Lung microvascular endothelial cell (primary cell): ENCODE measurements around the gene MRPL42. TPM values are rescaled to one million over a fixed set of nuclear protein-coding genes. Genes with fewer than 3 reads are reported as not detected.
"Not testable (repeated sequence)": the region's sequence is repeated elsewhere in the genome, so short reads cannot be mapped to it uniquely, and the experiment has no call there.

Experiments
- DNase-seq, 2 donors: peaks; one replicate each; pipeline versions ENCODE4 v3.0.0 to v3.0.0-alpha.2; 2010; ENCODE audit warnings: low read depth in 2 of 2
- total RNA-seq: library from RNA; depleted of rRNA; stranded (reverse); fragments of >200 nt; gene quantifications from 2 replicates; pipeline ENCODE4 v1.2.1, GENCODE V29; 2014

Gene MRPL42
- total RNA-seq, 1 donor from 2014 or later = 37.9 TPM

DNA sequence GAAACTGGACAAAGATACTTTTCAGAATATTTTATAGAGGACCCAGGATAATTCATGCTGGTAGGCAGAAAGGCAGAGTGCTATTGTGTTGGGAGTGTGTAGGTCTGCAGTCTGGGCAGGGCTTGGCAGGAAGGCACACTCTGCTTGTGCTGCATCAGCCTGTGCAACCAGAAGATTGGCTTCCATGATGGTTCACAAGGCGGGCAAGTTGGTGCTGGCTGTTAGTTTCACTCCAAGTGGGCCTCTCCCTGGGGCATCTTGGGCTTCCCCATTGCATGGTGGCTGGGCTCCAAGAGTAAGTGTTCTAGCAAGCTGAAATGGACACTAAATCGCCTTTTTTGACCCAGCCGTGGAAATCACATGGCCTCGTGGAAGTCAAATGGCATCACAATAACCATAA is 23.7 kb upstream of the MRPL42 start:
- DNase-seq = no peak

DNA sequence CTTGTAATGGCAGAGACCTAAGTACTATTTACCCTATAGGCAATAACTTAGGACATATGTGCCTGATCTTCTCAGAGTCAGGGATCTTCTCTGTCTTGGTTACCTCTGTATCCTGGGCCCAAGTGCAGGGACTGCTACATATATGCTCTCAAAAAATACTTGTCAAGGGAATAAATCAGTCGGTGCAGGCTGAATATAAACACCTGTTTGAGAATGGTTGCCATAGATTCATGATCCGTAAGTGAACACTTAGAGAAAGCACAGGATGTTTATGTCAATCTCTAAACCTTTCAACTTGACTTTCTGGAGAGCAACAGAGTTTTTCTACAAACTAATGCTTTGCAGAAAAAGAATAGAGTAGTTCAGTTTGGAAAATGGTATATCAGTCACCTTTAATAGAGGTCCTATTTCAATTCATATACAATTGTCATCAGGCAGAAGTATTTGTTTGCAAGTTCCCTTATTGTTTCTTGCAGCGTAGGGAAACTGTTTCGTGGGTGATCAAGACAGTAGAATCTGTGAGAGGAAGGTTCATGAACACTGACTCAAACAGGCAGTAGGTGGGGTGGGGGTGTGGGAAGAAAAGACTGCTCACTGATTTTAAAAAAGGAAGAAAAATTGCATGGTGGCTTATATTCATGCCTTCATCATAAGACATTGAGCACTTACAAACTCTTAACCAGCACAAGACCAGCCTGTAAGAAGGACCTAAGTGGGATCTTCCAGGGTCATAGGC is 19.6 kb upstream of the MRPL42 start:
- DNase-seq = no peak

DNA sequence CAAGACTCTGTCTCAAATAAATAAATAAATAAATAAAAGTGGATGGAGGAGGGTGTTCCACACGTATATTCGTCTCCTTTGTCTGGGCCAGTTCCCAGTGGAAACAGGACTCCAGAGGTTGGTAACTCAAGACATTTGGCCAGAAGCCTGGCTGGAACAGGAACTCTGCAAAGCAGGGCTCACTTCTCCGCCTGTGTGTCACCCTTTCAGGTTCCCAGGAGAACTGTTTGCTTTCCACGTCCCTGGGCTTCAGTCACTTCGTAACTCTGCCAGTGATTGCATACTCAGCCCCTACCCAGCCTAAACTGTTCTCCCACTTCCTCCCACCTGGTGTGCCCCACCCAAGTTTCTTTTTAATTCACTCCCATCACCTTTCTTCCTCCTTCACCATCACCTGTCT is 18.5 kb upstream of the MRPL42 start:
- no peak for DNase-seq

DNA sequence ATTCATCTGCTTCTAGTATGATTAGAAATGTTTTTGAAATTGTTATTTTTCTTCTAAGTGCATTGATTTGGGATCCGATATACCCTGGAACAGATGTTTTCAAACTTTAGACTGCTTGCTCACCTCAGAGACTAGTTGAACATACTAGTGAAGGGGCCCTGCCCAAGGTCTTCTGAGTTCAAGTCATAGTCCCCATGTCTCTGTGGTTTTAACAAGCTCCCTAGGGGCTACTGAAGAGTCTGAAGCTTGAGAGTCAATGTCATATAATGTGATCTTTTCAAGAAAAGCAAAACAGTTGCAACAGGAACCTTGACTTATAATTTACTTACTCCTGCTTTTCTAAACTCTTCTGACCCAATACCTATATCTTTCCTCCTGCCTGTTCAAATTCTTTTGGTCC is 18.0 kb upstream of the MRPL42 start:
- DNase-seq = no peak

DNA sequence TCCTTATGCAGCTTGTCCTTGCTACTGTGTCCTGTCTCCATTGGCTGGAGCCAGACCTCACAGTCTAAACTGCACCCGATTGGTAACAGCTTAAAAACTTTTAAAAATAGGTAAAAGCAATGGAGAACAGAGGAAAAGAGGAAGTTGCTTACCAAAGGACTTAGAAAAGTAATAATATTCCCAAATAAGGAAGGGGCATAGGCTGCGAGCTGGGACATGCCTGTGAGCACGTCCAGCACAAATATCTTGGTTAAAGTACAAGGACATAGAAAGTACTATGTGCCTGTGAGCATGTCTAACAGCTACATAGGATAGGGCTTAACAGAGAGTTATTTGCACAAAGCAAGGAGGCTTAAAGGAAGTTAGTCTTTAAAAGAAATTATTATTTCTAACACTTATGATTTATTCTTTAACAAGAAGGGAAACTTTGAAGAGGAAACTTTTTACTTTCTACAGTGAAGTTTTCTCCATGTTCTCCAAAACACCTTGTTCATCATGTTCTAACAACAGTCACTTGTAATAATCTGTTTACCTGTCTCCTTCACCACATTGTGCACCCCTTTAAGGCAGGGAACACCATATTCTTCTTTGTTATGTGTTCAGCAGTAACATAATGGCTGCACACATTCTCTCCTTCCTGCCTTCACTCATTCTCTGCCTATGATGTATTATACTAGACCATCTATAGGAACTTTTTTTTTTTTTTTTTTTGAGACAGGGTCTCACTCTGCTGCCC is 15.7 kb upstream of the MRPL42 start:
- no peak for DNase-seq

DNA sequence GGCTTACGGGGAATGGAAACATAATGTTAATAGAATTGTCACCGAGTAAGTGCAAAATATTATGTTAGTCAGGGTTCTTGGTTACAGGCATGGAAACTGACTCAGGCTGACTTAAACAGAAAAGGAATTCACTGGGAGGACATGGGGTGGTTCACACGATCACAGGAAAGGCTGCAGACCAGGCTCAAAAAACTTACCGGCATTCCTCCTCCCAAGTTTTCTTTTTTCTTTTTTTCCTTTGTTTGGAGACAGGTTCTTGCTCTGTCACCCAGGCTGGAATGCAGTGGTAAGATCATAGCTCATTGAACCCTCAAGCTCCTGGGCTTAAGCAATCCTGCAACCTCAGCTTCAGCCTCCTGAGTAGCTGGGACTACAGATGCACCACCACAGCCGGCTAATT is 13.7 kb upstream of the MRPL42 start:
- peak in 1 of 2 donors; percentile 69 for DNase-seq

DNA sequence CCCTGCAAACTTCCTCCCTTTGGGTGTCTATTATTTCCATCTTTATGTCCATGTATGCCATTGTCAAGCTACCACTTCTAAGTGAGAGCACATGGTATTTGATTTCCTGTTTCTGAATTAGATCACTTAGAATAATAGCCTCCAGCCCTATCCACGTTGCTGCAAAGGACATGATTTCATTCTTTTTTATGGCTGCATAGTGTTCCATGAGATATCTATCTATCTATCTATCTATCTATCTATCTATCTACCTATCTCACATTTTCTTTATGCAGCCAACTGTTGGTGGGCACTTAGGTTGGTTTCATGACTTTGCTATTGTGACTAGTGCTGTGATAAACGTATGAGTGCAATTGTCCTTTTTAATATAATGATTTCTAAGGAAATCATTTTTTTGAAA is 11.2 kb upstream of the MRPL42 start:
- no peak for DNase-seq

DNA sequence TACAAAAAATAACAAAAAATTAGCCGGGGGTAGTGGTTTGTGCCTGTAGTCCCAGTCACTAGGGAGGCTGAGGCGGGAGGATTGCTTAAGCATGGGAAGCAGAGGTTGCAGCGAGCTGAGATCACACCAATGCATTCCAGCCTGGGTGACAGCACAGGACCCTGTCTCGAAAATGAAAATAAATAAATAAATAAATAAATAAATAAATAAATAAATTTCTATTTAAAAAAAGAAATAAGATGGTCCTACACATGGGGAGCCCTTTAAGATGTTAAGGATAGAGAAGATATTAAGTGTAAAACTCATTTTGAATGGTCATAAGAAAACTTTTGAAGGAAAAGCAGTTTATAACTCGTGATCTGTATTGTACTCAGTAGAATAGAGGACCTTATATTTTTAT is 8.2 kb upstream of the MRPL42 start:
- no peak for DNase-seq

DNA sequence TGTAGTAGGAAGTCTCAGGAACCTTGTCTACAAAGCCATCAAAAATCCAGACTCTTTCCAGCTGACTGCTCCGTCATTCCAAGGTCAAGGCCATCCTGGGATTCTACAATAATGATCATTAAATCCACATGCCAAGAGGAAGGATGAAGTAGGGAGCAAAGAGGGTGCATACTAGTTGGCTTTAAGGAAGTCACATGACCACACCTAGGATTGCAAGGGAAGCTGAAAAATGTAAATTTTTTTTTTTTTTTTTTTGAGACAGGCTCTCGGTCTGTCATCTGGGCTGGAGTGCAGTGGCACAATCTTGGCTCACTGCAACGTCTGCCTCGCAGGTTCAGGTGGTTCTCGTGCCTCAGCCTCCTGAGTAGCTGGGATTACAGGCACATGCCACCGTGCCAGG is 7.3 kb upstream of the MRPL42 start:
- no peak for DNase-seq

DNA sequence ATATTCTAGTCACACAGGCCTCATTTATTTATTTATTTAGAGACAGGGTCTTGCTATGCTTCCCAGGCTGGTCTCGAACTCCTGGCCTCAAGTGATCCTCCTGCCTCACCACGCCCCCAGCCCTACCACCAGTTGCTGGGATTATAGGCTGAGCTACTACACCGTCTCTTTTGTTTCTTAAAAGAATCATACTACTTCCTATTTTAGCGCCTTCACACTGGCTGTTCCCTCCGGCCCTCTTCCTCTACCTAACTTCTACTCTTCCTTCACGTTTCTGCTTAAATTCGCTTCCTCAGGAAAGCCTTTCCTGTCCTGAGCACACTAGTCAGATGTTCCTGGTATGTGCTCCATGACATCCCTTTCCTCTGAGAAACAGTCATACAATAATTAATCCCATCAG is 6.4 kb upstream of the MRPL42 start:
- DNase-seq = peak in 1 of 2 donors; percentile 25

DNA sequence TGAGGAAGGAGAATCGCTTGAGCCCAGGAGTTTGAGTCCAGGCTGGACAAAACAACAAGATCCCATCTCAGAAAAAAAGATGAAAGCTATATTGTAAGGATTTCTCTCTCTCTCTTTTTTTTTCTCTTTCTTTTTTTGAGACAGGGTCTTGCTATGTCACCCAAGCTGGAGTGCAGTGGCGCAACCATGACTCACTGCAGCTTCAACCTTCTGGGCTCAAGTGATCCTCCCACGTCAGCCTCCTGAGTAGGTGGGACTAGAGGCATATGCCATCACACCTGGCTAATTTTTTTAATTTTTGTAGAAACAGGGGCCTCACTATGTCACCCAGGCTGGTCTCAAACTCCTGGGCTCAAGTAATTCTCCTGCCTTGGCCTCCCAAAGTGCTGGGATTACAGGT is 5.8 kb upstream of the MRPL42 start:
- DNase-seq = no peak

DNA sequence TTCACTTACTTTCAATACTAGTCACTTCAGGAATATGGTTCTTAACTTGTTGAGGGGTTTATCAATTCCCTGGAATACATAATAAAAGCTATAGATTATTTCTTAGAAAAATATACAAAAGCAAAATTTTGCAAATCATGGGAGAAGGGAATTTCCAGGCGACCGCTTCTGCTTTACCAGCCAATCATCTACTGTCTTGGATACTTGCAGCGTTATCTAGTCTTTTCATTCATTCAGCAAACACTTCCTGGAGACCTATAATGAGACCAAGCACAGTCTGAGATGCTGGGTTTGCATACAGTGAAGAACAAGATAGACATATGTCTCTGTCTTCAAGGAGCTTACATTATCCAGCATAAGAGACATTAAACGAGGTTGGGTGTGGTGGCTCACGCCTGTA is 1.5 kb upstream of the MRPL42 start:
- DNase-seq = no peak

DNA sequence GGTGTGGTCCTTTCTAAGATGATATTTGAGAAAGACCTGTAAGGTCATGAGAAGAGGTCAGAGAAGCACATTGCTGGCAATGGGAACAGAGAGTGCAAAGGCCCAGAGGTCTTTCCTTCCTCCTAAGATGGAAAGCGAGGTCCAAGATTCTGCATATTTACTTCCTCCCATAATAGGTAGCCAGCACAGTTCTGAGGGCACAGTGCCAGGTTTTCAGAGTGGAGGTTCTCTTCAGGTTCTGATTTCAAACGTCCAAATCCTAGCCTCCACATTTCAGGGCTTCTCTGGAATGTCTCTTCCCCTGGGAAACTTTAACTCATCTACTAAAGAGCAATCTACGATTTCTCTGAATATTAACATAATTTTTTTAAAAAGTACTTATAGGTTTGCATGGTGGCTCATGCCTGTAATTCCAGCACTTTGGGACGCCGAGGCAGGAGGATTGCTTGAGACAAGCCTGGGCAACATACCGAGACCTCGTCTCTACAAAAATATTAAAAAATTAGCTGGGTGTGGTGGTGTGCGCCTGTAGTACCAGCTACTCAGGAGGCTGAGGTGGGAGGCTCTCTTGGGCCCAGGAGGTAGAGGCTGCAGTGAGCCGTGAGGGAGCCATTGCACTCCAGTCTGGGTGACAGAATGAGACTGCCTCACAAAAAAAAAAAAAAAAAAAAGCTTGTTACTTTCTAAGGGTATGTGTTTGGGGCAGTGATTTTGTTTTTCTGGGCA is 526 bp upstream of the MRPL42 start:
- DNase-seq = no peak

DNA sequence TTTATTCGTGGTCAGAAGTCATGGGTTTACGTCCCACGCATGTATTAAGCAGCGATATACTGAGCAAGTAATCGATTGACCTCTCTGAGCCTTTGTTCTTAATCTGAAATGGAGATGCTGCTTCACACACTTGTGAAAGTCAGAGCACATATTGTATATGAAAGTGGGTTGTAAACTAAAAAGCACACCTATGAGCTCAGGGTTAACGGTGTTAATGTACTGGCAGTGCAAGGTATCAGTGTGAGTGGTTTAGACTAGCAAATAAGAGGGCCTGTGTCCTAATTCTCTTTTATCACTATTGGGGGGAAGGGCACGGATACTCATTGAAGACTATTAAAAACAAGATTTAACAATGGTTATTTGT is 676 bp downstream of the MRPL42 start:
- peak in 1 of 2 donors; percentile 19 for DNase-seq

DNA sequence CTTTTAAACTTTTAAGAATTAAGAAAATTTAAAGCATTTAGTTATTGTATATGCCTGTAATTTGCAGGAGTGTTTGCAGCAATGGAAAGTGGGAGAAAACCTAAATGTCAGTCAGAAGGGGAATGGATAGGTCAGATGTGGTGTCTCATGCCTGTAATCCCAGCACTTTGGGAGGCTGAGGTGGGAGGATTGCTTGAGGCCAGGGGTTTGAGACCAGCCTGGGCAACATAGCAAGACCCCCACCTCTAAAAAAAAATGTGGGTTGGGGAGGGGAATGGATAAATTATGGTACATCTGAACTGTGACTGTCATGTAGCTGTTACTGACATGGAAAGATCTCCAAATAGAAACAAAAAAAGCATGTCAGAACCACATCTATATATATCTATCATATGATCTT is 2.1 kb downstream of the MRPL42 start:
- DNase-seq = no peak

DNA sequence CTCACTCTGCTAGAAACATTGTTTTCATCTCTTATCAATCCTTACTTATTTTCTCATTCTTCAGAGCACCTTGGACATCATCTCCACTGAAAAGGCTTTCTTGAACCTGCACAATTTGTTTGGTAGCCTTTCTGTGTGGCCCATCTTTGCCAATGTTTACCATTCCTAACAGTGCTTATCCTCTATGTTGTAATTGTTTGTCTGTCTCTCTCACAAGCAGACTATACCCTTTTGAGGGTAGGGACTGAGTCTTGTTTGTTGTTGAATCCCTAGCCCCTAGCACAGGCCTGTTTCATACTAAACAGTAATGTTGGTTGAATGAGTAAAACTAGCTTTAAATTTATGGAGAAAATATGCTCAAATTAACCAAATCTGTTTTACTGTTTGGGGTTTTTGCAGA is 9.2 kb downstream of the MRPL42 start:
- DNase-seq = no peak

DNA sequence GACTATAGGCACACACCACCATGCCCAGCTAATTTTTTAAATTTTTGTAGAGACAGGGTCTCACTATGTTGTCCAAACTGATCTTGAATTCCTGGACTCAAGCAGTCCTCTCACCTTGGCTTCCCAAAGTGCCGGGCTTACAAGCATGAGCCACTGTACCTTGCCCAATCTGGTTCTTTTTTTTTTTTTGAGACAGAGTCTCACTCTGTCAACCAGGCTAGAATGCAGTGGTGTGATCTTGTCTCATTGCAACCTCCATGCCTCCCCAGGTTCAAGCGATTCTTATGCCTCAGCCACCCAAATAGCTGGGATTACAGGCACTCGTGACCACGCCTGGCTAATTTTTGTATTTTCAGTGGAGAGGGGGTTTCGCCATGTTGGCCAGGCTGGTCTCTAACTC is 15.4 kb downstream of the MRPL42 start:
- no peak for DNase-seq

DNA sequence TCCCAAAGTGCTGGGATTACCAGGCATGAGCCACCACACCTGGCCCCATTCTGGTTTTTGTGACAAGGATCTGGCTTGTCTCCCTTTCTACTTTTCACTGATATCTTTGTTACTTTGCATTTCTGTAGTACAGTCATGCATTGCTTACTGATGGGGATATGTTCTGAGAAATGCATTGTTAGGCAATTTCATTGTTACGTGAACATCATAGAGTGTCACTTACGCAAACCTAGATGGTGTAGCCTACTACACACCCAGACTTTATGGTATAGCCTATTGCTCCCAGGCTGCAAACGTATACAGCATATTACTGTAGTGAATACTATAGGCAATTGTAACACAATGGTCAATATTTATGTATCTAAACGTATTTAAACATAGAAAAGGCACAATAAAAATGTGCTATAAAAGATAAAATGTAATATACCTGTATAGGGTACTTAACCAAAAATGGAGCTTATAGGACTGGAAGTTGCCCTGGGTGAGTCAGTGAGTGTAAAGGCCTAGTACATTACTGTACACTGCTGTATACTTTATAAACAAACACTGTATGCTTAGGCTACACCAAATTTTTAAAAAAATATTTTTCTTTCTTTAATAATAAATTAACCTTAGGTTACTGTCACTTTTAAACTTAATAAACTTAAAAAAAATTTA is 16.0 kb downstream of the MRPL42 start:
- no peak for DNase-seq

DNA sequence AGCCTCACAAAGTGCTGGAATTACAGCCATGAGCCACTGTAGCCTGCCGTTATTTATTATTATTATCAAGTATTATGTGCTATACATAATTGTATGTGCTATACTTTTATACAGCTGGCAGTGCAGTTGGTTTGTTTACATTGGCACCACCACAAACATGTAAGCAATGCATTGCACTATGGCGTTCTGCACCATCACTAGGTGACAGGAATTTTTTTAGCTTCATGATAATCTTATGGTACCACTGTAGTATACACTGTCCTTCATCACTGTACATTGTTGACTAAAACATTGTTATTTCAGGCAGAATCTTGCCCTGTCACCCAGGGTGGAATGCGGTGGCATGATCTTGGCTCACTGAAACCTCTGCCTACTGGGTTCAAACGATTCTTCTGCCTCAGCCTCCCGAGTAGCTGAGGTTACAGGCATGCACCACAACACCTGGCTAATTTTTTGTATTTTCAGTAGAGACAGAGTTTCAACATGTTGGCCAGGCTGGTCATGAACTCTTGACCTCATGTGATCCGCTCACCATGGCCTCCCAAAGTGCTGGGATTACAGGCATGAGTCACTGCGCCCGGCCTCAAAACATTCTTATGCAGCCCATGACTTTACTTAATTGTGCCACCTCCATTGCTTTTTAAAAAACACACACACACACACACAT is 17.1 kb downstream of the MRPL42 start:
- no peak for DNase-seq

DNA sequence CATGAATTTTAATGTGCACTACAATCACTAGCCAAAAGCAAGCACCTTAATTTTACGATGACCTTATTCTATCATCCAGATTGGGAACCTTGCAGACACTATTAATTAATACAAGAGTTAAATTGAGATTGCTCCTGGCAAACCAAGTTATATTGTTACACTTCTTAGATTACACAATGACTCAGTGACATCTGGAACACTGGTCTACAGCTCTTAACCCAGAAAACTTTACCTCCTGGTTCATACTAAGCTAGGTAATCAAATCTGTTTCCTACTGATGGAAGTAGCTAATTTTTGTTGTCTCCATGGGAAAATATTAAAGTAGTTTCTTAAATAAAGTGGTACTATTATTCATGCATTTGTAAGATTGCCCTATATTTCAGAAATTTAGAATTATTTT is 25.5 kb downstream of the MRPL42 start:
- DNase-seq = not testable (repeated sequence)

DNA sequence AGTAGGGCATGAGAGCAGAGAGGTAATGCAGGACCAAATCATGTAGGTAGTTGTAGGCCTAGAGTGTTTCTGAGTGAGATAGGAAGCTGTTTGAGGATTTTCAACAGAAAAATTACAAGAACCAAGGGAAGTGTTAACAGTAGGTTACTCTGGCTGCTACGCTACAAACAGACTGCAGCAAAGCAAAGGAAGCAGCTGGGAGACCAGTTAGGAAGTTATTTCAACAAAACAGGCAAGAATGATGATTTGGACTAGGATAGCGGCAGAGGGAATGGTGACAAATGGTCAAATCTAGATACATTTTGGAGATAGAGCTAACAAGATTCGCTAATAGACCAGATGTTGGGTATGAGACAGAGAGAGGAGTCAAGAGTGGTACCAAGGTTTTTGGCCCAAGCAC is 26.8 kb downstream of the MRPL42 start:
- peak; percentile 14 to 32 for DNase-seq

DNA sequence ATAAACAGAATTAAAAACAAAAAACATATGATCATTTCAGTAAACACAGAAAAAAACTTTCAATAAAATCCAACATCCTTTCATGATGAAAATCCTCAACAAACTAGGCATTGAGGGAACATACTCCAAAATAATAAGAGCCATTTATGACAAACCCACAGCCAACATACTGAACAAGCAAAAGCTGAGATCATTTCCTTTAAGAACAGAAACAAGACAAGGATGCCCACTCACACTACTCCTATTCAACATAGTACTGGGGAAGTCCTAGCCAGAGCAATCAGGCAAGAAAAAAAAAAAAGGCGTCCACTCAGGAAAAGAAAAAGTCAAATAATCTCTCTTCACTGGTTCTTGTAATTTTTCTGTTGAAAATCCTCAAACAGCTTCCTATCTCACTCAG is 30.1 kb downstream of the MRPL42 start:
- peak in 1 of 2 donors; percentile 59 for DNase-seq
